T1000 (cell line): ENCODE measurements around the gene ZNF618.

Experiments used
- DNase-seq: peaks from one replicate; lab custom pipeline; 2025; ENCODE audit warnings: mixed read lengths; lab: John Stamatoyannopoulos, UW

Gene ZNF618

DNA sequence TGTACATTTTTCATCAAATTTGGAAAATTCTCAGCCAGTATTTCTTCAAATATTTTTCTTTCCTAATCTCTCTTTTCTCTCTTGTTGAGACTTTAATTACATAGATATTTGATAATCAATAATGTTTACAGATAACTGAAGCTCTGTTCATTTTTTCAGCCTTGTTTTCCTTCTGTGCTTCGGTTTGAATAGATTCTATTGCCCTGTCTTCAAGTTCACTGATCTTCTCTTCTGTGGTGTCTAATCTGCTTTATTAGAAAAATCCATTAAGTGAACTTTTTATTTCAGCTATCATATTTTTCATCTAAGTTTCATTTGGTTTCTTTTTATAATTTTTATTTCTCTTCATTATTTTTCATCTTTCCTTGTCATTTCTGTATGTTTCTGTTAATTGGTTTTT lies 147.9 kb downstream of the ZNF618 start:
- no peak for DNase-seq

DNA sequence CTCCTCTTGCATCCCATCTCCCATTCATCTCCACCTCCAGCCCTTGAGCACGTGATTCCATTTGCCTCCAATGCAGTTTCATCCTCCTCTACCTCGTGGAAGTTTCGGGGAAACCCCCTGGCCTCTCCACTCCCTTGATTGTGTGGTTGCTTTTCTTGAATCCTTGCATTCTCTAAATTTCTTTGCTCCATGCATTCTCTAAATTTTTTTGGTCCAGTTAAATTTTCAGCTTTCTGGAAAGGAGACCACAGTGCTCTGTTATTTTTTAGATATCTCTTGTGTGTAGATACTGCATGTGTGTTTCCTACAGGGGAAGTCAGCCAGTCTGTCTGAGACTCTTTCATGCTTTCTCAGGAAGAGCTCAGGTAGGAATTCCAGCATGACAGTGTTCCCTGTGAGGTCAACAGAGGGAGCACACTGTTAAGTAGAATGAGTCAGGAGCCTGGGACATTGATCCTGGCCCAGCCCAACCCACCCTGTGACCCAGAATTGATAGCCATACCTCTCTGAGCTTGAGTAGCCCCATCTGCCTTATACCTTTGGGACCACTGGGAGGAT lies 149.2 kb downstream of the ZNF618 start:
- DNase-seq, result no peak

DNA sequence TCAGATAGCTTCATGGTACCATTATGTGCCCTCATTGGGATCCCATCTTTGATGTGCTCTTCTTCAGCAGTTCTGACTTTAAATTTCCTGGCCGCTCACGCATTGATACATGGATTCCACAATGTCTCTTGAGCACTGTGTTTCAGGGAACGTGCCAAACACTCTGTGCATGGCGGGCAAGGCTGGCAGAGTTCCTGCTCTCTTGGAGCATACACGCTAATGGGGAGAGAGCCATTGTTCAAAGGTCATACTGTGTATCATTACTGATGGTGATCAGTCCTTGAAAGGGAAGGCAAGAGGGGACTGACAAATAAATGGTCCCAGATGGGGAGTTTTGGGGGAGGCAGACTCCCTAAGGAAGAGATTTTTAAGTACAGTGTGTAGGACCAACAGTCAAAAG lies 149.7 kb downstream of the ZNF618 start:
- DNase-seq, result no peak

DNA sequence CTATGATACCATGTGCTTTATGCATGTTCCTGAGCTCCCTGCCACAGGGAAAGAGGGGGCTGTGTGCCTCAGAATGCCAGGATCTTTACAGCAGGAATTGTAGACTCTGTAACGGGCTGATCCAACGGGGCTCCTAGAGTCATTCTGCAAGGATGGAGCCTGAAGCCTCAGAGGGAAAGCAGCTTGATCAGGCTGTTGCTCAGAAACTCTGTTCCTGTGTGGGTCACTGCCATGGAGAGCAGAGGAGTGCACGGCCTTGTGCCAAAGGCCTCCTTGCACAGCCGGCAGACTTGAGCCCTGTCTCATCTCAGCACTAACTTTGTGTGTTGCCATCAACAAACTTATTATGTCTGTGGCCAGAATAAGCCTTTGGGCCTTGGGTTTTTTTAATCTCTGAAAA lies 150.2 kb downstream of the ZNF618 start:
- no peak for DNase-seq

DNA sequence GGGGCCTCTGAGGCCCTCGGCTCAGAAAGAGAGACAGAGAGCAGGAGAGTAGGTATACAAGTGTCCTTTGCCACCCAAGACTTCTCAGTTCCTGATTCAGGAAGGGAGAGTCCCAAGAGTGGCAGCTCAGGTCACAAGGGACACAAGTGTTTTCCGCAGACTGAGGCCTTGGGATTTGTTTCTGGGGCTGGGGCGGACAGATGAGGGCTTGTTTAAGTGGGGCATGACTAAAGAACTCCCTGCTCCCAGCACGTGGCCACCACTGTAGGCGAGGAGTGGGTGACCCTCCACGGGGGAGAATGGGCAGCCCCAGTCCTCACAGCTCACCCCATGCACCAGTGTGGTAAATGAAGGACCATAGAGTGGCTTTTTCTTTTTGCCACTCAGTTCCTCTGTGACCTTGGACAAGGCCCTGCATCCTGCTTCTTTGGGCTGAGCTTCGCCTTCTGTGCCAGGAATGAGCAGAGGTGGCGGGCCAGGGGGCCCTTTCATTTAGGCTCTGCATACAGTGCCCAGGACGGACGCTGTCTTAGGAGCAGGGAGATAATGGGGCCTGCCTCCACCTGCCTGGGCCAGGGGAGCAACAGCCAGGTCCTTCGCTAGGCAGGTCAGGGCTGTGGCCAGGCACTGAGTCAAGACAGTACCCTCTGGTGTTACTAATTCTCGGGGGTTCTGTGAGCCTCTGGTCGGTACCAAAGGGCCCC lies 151.2 kb downstream of the ZNF618 start:
- no peak for DNase-seq

DNA sequence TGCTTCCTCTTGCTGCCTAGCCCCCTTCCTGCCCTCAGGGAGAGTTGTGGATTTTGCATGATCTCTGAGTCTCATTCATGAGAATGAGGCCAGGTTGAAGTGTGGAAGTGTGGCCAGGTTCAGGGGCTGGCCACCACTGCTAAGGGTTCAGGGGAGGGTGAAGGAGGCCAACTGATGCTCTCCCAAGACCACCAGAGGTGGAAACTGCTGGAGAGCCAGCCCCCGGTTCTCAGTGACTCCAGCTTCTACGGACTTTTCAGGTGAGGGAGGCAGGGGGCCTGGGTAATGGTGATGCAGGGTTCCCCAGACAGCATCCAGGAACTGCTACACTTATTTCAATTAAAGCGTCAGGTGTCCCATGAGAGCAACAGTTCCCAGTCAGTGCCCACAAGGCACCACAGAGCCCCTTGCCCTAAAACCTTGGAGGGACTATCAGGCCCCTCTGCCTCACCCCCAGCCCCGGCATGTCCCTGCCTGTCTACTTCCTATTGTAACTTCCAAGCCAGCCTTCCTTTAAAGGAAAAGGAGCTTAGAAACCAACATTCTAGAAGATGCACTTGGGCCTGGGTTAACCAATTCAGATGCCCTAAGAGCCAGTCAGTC lies 151.9 kb downstream of the ZNF618 start:
- DNase-seq, result no peak

DNA sequence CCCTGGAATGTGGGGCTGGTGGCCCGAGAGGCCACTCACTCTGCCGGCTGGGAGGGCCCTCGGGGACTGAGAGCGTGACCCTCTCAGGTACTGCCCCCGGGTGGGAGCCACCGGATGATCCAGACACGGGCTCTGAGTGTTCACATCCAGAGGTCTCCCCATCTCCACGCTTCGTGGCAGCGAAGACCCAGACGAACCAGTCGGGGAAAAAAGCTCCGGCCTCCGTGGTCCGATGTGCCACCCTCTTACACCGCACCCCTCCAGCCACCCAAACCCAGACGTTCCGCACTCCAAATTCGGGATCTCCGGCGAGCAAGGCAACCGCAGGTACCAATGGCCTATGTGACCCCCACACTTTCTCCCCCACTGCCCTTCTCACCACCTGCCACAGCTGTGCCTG lies 152.5 kb downstream of the ZNF618 start:
- DNase-seq, result no peak

DNA sequence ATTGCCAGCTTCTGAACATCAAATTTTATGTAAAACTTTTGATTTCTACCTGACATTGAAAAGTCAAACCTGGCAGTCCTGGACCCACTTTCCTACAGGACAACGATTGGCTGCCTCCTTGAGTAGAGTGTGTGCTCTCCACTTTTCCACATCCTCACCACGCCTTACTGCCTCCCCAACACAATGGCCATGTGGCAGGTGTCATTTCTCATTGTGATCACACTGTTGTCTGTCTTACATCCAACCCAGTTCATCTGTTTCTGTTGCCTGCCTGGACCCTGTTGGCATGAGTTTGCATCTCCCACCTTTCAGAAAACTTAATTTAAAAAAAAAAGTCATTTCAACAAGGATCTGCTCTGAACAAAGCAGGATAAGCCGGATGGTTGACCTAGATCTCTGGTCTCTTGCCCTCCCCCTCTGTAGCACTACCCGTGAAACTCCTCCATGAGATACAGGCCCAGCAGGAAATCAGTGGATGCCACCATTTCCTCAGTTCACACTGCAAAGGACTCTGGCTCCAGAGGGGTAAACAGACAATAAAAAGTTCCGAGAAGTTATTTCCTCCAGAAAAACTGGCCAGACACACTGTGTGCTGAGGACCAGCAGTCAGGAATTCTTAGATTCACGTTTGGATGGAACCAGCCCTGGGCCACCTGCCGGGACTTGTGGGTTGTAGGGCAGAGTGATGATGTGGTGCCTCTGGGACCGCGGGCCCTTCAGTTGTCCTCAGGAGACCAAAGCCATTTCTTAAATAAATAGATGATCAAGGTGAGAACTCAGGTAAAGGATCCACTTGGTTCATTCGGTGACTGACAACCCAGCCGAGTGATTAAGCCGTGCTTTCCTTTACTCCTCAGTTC lies 153.4 kb downstream of the ZNF618 start:
- no peak for DNase-seq

DNA sequence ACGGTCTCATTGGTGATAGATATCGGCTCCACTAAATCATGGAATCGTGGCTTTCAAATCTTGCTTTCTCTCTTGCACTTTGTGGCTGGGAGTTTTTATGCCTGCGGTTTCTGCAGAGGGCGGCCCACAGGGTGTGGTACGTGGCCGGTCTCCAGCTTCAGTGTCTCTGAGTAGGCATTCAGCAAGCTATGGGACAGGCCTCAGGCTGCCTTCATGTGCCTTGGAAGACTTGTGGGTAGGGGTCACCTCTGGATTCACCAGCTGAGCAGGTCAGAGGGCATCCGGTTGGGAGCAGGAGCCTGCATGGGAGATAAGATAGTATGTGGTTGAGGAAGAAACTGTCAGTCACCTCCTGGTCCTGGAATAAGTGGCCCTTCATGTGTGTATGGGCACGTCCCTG lies 154.3 kb downstream of the ZNF618 start:
- DNase-seq, result no peak

DNA sequence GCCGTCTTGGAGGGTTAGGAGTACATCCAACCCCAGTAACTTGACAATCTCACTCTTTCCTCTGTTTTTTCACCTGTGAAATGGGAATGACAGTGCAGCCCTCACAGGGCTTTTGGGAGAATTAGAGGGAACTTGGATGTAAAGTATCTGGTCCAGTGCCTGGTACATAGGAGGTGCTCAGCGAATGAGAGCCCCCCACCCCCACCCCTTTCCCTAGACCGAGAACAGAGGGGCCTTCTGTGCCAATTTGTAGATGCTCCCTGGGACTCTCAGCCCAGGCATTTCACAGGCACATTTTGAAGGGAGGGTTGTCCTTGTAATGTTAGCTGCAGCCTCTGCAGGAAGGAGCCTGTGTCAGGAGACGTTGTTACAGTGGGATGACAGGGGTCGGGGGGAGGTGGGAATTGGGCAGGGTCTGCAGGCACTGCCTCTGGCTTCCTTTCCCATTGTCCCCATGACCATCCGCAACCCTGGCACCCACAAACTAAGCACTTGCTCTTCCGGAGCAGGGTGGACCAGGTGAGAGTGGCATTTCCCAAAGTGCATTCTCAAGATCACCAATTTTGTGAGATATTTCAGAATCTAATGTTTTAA lies 155.0 kb downstream of the ZNF618 start:
- no peak for DNase-seq

DNA sequence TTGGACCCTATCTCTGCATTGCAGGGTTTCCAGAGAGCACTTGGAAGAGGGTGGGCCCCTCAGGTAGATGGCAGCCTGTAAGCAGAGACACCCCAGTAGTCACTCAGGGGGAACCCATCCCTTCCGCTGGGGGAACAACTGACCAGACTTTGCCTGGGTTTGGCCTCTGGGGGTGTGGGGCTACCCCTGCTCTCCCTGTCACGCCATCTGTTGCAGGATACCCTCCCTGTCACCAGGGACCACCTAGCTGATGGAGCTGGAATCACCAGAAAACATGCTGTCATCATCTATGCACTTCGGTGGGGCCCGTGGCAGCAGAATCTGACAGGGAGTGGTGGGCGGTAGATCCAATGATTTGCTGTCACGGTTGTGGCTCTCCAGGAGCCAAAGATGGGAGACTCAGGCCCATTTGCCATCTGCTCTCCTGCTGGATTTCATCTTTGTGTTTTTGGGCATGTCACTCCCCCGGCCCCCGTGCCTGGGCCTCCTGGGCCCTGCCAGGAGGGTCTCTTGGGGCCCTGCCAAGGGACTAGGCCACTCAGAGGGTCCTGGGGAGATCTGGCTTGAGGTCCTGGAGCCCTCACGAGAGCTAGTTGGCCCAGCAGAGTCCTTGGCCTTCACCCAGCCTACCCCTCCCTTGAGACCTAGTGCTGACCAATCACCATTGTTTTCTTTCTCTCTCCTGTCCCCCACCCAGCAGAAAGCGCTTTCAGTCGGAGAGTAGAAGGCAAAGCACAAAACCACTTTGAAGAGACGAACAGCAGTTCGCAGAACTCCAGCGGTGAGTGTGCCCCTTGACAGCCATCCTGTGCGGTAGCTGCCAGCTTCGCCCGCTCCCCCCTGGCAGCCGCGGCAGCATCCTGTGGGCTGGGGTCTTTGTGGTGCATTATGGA lies 156.1 kb downstream of the ZNF618 start:
- no peak for DNase-seq

DNA sequence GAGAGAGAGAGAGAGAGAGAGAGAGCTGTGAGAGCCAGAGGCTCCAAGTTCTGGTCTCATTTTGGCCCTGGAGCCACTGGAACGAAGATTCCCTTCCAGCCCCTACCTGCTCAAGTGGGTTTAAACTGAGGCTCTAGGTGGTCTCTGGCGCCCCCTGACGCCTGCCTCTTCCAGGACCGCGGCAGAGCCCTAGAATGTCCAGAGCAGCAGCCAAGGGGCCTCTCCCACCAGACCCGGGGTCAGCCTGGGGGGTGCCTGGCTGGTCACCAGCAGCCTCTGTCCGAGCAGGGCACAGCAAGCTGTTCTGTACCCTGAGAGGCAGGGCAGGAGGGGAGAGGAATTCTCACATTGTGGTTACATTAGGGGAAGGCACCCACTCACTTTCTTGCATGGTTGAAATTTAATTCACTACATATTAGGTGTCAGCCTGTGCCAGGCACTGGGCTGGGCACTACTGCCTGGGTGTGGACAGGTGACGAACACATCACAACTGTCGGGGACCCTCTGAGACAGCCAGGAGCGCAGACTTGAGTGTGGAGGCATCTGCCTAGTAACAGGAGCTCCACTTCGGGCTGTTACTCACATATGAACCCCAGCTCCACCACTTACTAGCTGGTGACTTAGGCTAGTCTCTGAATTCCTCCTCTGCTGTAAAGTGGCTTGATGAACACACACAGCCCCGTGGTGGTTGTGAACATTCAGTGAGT lies 157.4 kb downstream of the ZNF618 start:
- DNase-seq, result no peak

DNA sequence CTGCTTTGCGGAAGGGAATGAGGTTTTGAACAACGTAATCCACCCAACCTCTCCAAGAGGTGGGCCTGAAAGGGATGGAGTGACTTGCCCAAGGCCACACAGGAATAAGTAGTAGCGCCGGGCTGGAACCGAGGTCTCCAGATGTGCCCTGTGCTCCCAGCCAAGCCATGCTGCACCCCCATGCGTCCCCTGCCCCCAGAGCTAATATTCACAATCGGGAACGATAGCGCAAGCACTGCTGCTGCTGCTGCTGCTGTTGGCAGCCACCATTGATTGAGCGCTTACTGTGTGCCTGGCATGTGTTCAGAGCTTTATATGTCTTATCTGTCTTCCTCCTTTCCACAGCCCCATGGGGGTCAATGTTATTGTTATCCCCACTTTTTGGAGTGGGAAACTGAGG lies 158.1 kb downstream of the ZNF618 start:
- DNase-seq, result no peak

DNA sequence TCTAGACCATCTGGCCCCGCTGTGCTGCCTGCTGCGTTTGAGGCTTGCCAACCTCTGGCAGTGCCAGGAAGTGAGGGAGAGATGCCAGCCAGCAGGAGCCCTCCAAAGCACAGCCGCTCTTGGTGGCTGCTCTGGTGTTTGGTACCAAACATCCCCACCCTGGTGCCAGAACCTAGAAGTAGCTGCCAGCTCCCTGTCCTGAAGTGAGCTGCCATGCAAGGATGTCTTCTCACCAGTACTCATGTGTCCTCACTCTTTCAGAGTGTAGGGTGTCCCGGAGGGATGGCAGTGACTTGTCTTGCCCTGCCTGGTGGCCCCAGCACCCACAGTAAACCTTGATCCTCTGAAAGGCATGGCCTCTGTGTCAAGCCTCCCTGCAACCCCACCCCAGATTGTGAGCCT lies 158.6 kb downstream of the ZNF618 start:
- no peak for DNase-seq

DNA sequence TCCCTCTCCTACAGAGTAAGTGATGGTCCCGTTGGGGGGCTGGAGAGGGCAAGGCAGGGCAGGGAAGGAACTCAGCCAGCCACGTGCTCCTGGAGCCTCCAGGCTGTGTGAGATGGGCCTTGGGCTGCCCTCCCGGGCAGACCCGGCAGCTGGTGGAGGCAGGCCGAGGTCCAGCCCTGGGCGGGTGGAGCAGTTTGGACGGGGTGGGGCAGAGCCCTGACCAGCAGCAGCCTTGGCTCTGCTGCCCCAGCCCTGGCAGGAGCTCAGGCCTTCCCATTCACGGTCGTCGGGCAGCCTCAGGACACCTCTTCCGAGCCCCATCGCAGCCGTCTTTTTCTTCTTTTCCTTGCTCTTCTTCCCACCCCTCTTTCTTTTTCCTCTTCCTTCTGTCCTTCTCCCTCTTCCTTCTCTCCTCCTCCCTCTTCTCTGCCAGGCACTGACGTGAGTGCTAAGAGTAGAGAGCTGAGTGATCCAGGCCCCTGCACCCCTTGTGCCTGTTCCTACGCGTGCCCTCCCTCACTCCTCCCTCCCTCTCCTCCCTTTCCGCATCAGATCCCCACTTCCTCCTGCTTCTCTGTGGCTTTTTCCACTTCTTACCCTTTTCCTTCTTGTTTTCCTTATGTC lies 159.2 kb downstream of the ZNF618 start:
- DNase-seq, result no peak

DNA sequence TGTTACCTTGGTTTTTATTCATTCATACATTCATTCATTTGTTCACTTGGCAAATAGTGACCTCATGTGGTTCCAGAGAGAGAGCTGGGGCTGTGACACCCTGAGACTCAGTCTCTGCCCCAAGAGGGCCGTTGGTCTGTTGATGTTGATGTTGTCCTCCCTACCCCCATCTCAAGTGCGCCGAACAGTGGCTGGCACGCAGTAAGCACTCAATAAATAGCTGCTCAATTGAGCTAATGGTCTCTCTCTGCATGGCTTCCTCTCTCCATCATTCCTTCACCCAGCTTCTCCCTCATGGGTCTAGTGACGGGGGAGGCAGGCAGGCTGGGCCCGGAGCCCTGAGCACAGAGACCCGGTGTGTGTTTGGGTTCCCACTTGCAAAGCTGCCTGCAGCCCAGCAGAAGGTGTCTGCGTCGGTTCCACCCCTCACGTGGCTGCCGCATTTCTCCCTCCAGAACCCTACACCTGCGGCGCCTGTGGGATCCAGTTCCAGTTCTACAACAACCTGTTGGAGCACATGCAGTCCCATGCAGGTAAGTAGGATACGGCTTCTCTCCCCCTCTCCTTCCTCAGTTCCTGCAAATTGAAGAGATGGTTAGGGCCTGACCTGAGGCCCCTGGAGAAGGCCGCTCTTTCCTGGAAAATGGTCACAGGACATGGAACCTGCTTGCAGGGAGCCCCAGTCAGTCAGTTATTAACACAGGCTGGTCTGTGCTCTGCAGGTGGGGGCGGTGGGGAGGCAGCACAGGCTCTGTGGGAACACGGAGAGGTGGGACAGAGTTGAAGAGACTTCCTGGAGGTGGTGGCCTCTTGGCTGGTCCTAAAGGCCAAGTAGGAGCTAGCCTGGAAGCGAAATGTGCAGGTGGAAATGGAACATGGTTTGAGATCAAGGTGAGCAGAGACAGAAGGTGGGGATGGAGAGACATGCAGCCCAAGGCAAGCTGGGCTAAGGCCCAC lies 160.0 kb downstream of the ZNF618 start:
- no peak for DNase-seq

DNA sequence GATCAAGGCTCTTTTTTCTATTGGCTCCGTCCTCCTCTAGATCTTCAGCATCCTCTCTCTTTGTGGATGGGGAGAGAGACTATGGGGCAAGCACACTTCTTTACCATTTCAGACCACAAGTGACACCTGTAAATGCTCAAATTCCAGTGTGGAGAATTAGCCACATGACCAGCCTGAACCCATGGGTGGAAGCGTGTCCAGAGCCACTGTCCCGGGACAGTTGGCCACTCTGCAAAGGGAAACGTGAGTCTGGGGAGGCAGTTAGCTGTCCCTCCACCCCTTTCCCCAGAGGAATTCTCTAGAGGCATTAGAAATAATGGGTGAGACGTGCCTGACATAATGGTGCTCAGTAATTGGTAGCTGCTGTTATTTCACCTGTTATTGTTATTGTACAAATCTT lies 161.1 kb downstream of the ZNF618 start:
- DNase-seq, result no peak

DNA sequence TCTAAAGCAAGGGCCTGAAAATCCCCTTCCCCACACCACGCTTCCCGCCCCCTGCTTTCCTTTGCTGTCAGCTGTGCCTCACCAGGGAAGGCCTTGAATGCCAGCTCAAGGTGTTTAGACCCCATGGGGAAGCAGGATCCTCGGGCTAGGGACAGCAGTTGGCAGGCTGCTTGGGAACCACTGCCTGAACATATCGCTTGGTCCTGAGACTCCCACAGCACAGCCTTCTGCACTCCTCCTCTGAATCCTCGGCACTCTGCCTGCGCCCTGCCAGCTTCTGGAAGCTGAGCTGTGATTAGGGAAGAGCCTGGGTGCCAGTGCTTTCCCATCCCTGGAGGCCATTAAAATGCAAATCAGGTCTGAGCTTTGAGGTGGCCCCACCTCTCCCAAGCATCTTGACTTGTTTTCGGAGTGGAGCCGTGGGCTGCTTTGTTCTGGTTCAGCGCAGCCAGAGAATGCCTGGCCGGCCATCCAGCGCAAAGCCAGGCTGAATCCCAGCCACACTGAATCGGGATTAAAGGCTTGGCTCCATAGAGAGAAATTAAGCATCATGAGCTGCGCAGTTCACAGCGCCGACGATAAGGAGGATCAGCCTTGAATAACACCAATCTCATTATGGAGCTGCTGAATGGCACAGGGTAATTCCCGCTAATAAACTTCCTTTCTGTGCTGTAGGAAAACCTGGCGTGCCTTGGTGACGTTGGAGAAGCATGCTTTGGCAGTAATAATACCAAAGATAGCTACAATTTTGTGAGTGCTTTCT lies 162.0 kb downstream of the ZNF618 start:
- DNase-seq, result no peak
